HEK293 (cell line): ENCODE results near the gene CENPO.

Experiments used
- ATF2 ChIP-seq: fragments of 450-650 bp; formaldehyde crosslinking; IDR thresholded peaks from 2 replicates; pipeline ENCODE4 v1.5.1; 2016; ENCODE audit warnings: missing biosample characterization, missing genetic modification characterization, low read depth
- MZF1 ChIP-seq: fragments of 450-650 bp; formaldehyde crosslinking; IDR thresholded peaks from 2 replicates; pipeline ENCODE4 v1.5.1; 2017; ENCODE audit warnings: missing biosample characterization, missing genetic modification characterization, borderline replicate concordance
- YY1 ChIP-seq: fragments of 450-650 bp; formaldehyde crosslinking; IDR thresholded peaks from 2 replicates; pipeline ENCODE4 v1.5.1; 2018; ENCODE audit warnings: missing biosample characterization, missing genetic modification characterization
- ZNF146 ChIP-seq: fragments of 450-650 bp; formaldehyde crosslinking; IDR thresholded peaks from 2 replicates; pipeline ENCODE4 v1.5.1; 2016; ENCODE audit warnings: missing biosample characterization, missing genetic modification characterization
- ZNF239 ChIP-seq: fragments of 450-650 bp; formaldehyde crosslinking; IDR thresholded peaks from 2 replicates; pipeline ENCODE4 v1.5.1; 2016; ENCODE audit warnings: missing biosample characterization, missing genetic modification characterization
- ZNF274 ChIP-seq, 2 experiments: fragments of 200-500 bp in 1 of 2; fragments of 450-650 bp in 1 of 2; sonication (Bioruptor generic) in 1 of 2; formaldehyde crosslinking in 1 of 2; IDR thresholded peaks; 2 replicates each; pipeline versions ENCODE4 v1.5.1 to v1.6.1; 2014 to 2016; ENCODE audit warnings: borderline replicate concordance in 1 of 2, inconsistent platforms in 1 of 2, low read length in 1 of 2, missing biosample characterization in 1 of 2, missing genetic modification characterization in 1 of 2
- ZNF560 ChIP-seq: fragments of 450-650 bp; formaldehyde crosslinking; IDR thresholded peaks from 2 replicates; pipeline ENCODE4 v1.5.1; 2017; ENCODE audit warnings: missing biosample characterization, missing genetic modification characterization, borderline replicate concordance
- ZNF623 ChIP-seq: fragments of 450-650 bp; formaldehyde crosslinking; IDR thresholded peaks from 2 replicates; pipeline ENCODE4 v1.5.1; 2016; ENCODE audit warnings: missing biosample characterization, missing genetic modification characterization
- ZNF658 ChIP-seq: fragments of 450-650 bp; formaldehyde crosslinking; IDR thresholded peaks from 2 replicates; pipeline ENCODE4; 2016; ENCODE audit warnings: missing biosample characterization, missing genetic modification characterization
- TF ChIP-seq, protein P1 (sequence below): fragments of 450-650 bp; formaldehyde crosslinking; IDR thresholded peaks from 2 replicates; pipeline ENCODE4 v1.5.1; 2016; ENCODE audit warnings: missing biosample characterization, missing genetic modification characterization
- TF ChIP-seq, protein P2 (sequence below): sonication (generic); formaldehyde crosslinking; IDR thresholded peaks from 2 replicates; pipeline ENCODE4 v1.8.1; 2022; ENCODE audit warnings: mild to moderate bottlenecking, moderate library complexity, missing genetic modification reagents
- TF ChIP-seq, protein P3 (sequence below): IDR thresholded peaks from 2 replicates; pipeline ENCODE4 v1.6.1; 2011; ENCODE audit warnings: mild to moderate bottlenecking, low read depth, low read length, borderline replicate concordance

DNA sequence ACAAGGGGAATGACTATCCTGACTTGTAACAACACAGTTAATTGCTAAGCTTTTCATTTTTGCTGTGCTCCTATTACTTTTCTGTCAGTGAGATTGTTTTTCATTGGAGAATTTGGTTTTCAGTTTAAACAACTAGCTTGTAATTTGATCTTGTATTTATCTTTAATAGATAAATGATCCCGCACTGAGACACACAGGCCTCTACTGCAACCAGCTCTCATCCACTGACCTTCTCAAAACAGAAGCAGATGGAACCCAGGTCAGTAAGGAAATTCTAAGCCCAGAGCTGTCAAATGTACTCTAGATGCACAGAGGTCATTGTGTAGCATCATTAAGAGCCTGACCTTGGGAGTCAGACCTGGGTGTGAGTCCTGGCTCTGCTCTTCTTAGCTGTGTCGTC is 30.7 kb upstream of the CENPO start:
- TF ChIP-seq ZNF239 (tag by site-specific recombination) (no peak), YY1 (tag by site-specific recombination) (no peak), ZNF274 (IDR thresholded peaks at IDR 0.05; ENCODE audit: low read length) (no peak), ZNF274 (tag by site-specific recombination; IDR thresholded peaks at IDR 0.05; ENCODE audit: borderline replicate concordance) (no peak), ZNF560 (tag by site-specific recombination) (no peak), ZNF146 (tag by site-specific recombination) (no peak), MZF1 (tag by site-specific recombination) (no peak), ZNF623 (tag by site-specific recombination) (no peak), ATF2 (tag by site-specific recombination) (no peak), ZNF658 (tag by site-specific recombination) (no peak)
- TF ChIP-seq, protein P1, sequence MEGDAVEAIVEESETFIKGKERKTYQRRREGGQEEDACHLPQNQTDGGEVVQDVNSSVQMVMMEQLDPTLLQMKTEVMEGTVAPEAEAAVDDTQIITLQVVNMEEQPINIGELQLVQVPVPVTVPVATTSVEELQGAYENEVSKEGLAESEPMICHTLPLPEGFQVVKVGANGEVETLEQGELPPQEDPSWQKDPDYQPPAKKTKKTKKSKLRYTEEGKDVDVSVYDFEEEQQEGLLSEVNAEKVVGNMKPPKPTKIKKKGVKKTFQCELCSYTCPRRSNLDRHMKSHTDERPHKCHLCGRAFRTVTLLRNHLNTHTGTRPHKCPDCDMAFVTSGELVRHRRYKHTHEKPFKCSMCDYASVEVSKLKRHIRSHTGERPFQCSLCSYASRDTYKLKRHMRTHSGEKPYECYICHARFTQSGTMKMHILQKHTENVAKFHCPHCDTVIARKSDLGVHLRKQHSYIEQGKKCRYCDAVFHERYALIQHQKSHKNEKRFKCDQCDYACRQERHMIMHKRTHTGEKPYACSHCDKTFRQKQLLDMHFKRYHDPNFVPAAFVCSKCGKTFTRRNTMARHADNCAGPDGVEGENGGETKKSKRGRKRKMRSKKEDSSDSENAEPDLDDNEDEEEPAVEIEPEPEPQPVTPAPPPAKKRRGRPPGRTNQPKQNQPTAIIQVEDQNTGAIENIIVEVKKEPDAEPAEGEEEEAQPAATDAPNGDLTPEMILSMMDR (tag by site-specific recombination), result no peak
- TF ChIP-seq, protein P2, sequence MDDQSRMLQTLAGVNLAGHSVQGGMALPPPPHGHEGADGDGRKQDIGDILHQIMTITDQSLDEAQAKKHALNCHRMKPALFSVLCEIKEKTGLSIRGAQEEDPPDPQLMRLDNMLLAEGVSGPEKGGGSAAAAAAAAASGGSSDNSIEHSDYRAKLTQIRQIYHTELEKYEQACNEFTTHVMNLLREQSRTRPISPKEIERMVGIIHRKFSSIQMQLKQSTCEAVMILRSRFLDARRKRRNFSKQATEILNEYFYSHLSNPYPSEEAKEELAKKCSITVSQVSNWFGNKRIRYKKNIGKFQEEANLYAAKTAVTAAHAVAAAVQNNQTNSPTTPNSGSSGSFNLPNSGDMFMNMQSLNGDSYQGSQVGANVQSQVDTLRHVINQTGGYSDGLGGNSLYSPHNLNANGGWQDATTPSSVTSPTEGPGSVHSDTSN, result no peak
- TF ChIP-seq, protein P3, sequence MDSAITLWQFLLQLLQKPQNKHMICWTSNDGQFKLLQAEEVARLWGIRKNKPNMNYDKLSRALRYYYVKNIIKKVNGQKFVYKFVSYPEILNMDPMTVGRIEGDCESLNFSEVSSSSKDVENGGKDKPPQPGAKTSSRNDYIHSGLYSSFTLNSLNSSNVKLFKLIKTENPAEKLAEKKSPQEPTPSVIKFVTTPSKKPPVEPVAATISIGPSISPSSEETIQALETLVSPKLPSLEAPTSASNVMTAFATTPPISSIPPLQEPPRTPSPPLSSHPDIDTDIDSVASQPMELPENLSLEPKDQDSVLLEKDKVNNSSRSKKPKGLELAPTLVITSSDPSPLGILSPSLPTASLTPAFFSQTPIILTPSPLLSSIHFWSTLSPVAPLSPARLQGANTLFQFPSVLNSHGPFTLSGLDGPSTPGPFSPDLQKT, result no peak
